HCEC 1CT (cell line): Measurements from ENCODE around the gene MTHFSD.
A peak's percentile ranks its signal among the peaks of the same experiment; 100 is the strongest.

ENCODE experiments used
- DNase-seq: peaks from one replicate; pipeline ENCODE4 v3.0.0-alpha.2; 2017

The MTHFSD gene

DNA sequence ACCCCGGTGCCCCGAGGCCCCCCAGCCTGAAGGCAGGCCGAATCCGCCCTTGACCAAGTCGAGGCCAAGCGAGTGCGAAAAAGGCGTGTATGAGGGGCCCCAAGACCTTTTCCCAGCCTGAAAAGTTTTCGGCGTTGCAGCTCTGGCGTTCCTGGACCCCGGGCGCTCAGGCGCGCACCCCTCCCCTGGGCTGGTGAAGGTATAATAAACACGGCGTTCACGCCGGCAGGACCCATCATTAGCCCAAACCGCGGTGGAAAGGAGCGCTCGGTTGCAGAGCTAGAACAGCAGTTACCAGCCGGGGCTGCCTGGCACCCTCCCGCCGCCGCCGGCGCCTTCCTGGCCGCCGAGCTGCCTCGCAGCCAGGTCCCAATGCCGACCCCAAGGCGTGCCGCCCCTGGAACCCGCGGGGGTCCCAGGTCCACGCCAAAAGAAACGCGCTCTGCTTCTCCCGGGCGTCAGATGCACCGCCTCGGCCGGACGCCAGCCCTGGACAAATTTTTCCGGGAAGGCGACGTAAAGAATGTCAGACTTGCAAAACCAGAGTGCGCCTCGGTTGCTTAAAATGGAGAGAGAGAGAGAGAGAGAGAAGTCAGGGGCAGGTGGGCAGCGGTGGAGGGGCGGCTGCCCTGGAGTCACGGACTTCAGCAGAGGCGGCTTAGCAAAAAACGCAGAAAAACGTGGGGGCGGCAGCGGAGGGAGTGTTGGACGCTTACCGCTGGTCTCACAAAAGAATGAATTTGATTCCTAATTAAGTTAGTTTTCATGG lies 56.2 kb downstream of the MTHFSD start:
- DNase-seq: no peak

- peak; percentile 43 for DNase-seq
These were observed 56.8 kb downstream of the MTHFSD start for GRCh38 chr16:86498155-86498670.

GRCh38 chr16:86497551-86498021 lies 57.4 kb downstream of the MTHFSD start:
- DNase-seq: no peak

GRCh38 chr16:86496929-86497461 lies 58.0 kb downstream of the MTHFSD start:
- no peak for DNase-seq

DNA sequence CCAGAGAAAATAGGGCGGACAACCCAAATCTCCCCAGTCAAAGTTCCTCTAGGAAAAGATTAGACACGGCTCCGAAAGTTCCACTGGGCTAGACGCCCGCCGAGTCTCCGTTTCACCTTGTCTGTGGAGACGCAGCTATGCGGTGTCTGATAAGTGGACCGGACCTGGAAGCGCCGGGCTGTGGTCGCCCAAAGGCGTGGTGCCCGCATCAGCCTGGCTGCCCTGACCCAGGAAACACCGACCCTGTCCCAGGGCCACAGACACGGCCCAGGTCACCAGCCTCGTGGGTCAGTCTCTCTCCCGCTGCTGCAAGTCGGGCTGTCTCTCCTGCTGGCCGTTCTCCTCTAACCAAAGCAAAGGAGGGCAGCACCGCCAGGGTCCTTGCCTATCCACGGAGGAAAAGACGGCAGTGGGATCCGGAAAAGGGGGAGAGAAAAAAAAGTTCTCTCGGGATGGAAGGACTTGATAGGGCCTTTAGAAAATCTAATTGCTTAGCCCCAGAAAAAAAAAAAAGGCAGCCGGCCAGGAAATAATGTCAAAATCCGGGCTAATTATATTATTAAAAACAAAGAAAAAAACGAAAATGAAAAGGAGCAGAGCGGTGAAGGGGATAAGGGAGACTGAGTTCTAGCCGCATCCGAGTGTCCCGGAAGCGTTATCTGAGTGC lies 58.6 kb downstream of the MTHFSD start:
- DNase-seq: no peak

GRCh38 chr16:86495756-86496261 lies 59.2 kb downstream of the MTHFSD start:
- DNase-seq: no peak

- no peak for DNase-seq
These were observed 59.7 kb downstream of the MTHFSD start for GRCh38 chr16:86495357-86495701.

GRCh38 chr16:86494565-86495356 lies 60.3 kb downstream of the MTHFSD start:
- DNase-seq: no peak

GRCh38 chr16:86494039-86494564 lies 60.9 kb downstream of the MTHFSD start:
- no peak for DNase-seq

- DNase-seq: no peak
These were observed 61.9 kb downstream of the MTHFSD start for GRCh38 chr16:86492961-86493629.

DNA sequence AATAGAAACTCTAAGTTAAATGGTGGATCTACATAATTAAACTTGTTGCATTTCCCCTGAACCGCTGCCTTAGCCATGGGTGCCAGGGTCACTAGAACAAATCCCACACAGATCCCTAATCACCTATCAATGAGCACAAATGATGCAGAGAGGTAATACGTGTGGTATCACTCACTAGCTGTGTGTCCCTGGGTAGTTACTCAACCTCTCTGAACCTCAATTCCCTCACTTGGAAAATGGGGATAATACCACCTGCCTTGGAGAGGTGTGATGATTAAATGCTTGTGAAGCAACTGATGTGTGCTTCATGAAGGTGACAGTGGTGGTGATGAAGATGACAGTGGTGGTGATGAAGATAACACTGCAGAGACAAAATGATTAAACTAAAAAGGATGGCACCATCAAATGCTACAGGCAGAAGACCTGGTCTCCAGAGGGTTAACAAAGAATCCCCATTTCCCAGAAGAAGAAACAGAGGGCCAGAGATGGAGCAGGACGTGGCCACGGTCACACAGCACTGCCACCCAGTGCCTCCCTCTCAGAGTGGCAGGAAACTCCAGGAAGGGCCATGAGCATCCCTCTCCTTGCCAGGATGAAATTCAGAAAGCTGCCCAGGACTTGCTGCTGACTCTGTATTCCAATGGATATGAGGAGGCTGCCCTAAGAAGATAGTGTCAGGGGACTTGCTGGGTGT lies 62.6 kb downstream of the MTHFSD start:
- no peak for DNase-seq

DNA sequence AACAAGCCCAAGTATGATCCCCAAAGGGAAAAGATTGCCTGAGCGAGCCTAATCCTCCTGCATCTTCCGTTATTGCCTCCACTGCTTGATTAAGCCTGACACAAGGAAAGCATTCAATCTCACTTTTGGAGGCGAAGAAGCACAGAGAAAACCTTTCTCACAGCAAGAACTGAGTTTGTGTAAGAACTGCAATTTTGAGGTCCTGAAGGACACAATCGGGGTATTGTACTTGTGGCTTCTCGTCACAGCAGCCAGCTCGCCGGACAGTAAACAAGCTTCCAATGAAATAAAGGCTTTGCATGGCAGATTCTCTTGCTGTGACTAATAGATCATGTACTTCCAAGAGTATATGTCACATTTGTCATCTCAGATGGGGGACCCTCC lies 63.4 kb downstream of the MTHFSD start:
- no peak for DNase-seq

- no peak for DNase-seq
These were observed 64.0 kb downstream of the MTHFSD start for GRCh38 chr16:86490859-86491639.

GRCh38 chr16:86485746-86486145 lies 69.3 kb downstream of the MTHFSD start:
- no peak for DNase-seq

DNA sequence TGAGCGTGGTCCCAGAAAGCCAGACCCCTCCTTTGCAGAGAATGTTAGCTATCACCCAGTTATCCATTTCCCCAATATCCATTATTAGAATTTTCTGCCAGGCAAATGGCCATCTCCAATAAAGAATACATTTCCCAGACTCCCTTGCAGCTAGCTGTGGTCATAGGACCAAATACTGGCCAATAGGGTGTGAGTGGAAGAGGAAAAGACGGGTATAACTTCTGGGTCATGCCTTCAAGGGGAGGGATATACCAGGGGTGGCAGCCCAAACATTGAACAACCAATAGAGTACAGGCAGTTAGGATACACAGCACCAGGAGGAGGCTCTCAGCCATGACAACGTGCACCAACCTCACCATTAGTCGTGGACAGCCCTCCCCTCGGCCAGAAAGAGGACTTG lies 70.8 kb downstream of the MTHFSD start:
- no peak for DNase-seq

DNA sequence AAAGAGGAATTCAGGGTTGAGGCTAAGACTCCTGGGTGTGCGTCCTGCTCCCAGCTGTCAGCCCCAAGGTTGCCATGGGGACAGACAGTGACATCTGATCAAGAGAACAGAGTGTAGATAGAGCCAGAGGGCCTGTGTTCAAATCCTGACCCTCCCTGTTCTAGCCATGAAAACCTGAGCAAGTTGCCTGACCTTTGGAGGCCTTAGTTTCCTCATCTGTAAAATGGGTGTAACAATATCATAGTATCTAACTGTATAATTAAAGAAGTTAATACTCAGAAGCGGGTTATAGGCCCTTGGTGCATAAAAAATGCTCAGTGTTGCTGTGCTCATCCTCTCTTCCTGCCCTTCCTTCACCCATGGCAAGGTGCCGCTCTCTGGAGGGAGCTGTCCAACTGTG lies 73.4 kb downstream of the MTHFSD start:
- no peak for DNase-seq

- DNase-seq: no peak
These were observed 74.6 kb downstream of the MTHFSD start for GRCh38 chr16:86480444-86480843.
